SK-N-SH (cell line): ENCODE results near the gene KLC4. TPM values are rescaled to one million over a fixed set of nuclear protein-coding genes. Genes with fewer than 3 reads are reported as not detected.

Experiments
- CTCF ChIA-PET: fragments of 300-600, 350-600 bp; formaldehyde crosslinking; extraction: SDS; loops from one replicate; lab custom pipeline; 2021; lab: Yijun Ruan, JAX
- POLR2A ChIA-PET: fragments of 350-600 bp; sonication (Branson Sonifier 250); formaldehyde crosslinking; extraction: SDS; loops from one replicate; lab custom pipeline; 2020; ENCODE audit warnings: antibody characterized with exemption, inconsistent platforms; lab: Yijun Ruan, JAX
- DNase-seq: peaks from one replicate; pipeline ENCODE4 v3.0.0; 2012
- H2AFZ ChIP-seq: fragments of 200-600 bp; sonication (generic); 2 replicates; pipeline ENCODE4 v1.8.1; 2016; ENCODE audit warnings: antibody characterized with exemption, mild to moderate bottlenecking, low read depth
- H3F3A ChIP-seq: fragments of 200-600 bp; sonication (generic); replicated peaks from 2 replicates; pipeline ENCODE3; 2016; ENCODE audit warnings: antibody characterized with exemption, mild to moderate bottlenecking; ENCODE audit not compliant: insufficient read depth
- H3K27ac ChIP-seq, 2 experiments: fragments of 200-500 bp in 1 of 2; fragments of 200-600 bp in 1 of 2; sonication (Bioruptor generic) in 1 of 2; sonication (generic), shearing (Covaris generic) in 1 of 2; 2 replicates each; pipeline versions ENCODE4 v1.5.1 to v1.6.1; 2014 to 2016; ENCODE audit warnings: low read depth in 2 of 2, inconsistent platforms in 1 of 2, low read length in 1 of 2, mild to moderate bottlenecking in 1 of 2, mixed read lengths in 1 of 2
- H3K27me3 ChIP-seq: fragments of 200-600 bp; sonication (generic), shearing (Covaris generic); 2 replicates; pipeline ENCODE4 v1.6.1; 2016; ENCODE audit warnings: mixed run types; ENCODE audit not compliant: insufficient read depth
- H3K36me3 ChIP-seq, 2 experiments: fragments of 200-500 bp in 1 of 2; fragments of 200-600 bp in 1 of 2; sonication (Bioruptor generic) in 1 of 2; sonication (generic) in 1 of 2; replicated peaks in 1 of 2; 2 replicates each; pipeline versions ENCODE3 to v1.5.1; 2014 to 2016; ENCODE audit warnings: low read length in 1 of 2, mild to moderate bottlenecking in 1 of 2; ENCODE audit not compliant: insufficient read depth in 2 of 2, control insufficient read depth in 1 of 2
- H3K4me1 ChIP-seq, 2 experiments: fragments of 200-500 bp in 1 of 2; fragments of 200-600 bp in 1 of 2; sonication (Bioruptor generic) in 1 of 2; sonication (generic), shearing (Covaris generic) in 1 of 2; 2 replicates each; pipeline versions ENCODE4 v1.5.1 to v1.6.1; 2014 to 2016; ENCODE audit warnings: low read depth in 1 of 2, low read length in 1 of 2, mixed run types in 1 of 2; ENCODE audit not compliant: insufficient read depth in 2 of 2, control insufficient read depth in 1 of 2
- H3K4me2 ChIP-seq: fragments of 200-600 bp; sonication (generic), shearing (Covaris generic); 2 replicates; pipeline ENCODE4 v1.6.1; 2017; ENCODE audit warnings: mixed run types
- H3K4me3 ChIP-seq, 2 experiments: fragments of 200-500 bp in 1 of 2; fragments of 200-600 bp in 1 of 2; sonication (Bioruptor generic) in 1 of 2; sonication (generic), shearing (Covaris generic) in 1 of 2; 2 replicates each; pipeline versions ENCODE4 v1.5.1 to v1.8.1; 2014 to 2016; ENCODE audit warnings: low read depth in 2 of 2, inconsistent platforms in 1 of 2, low read length in 1 of 2, mild to moderate bottlenecking in 1 of 2, mixed read lengths in 1 of 2, moderate library complexity in 1 of 2
- H3K79me2 ChIP-seq: fragments of 200-600 bp; sonication (generic); 2 replicates; pipeline ENCODE4 v1.8.1; 2017; ENCODE audit warnings: mild to moderate bottlenecking; ENCODE audit not compliant: insufficient read depth
- H3K9ac ChIP-seq: fragments of 200-600 bp; sonication (generic); 2 replicates; pipeline ENCODE4 v1.6.1; 2017; ENCODE audit warnings: mixed run types
- H3K9me2 ChIP-seq: fragments of 200-600 bp; sonication (generic); 2 replicates; pipeline ENCODE4 v1.6.1; 2017; ENCODE audit warnings: mixed run types
- H3K9me3 ChIP-seq: fragments of 200-600 bp; sonication (generic); 2 replicates; pipeline ENCODE4 v1.6.1; 2017; ENCODE audit warnings: mixed run types, mild to moderate bottlenecking, moderate library complexity
- H4K20me1 ChIP-seq: fragments of 200-600 bp; sonication (generic); 2 replicates; pipeline ENCODE4 v1.6.1; 2017; ENCODE audit warnings: mild to moderate bottlenecking, mixed run types; ENCODE audit not compliant: insufficient read depth
- ELF1 ChIP-seq: IDR thresholded peaks from 2 replicates; pipeline ENCODE4 v1.4.0; 2012
- EZH2phosphoT487 ChIP-seq: fragments of 200-600 bp; sonication (generic); IDR thresholded peaks from 2 replicates; pipeline ENCODE4 v1.6.1; 2017; ENCODE audit warnings: low read depth, mixed run types, mild to moderate bottlenecking, antibody characterized with exemption, moderate library complexity, borderline replicate concordance
- FOXM1 ChIP-seq: IDR thresholded peaks from 2 replicates; pipeline ENCODE4 v1.4.0; 2012; ENCODE audit warnings: low read depth, mild to moderate bottlenecking
- GABPA ChIP-seq: IDR thresholded peaks from 2 replicates; pipeline ENCODE4 v1.4.0; 2012; ENCODE audit warnings: low read depth, mild to moderate bottlenecking
- MAX ChIP-seq: IDR thresholded peaks from 2 replicates; pipeline ENCODE4 v1.4.0; 2012; ENCODE audit warnings: low read depth
- MXI1 ChIP-seq: IDR thresholded peaks from 2 replicates; pipeline ENCODE4 v1.6.1; 2012; ENCODE audit warnings: mild to moderate bottlenecking, low read depth, low read length, improper control_type of control experiment
- NFIC ChIP-seq: IDR thresholded peaks from 2 replicates; pipeline ENCODE4 v1.4.0; 2012; ENCODE audit warnings: borderline replicate concordance
- POLR2AphosphoS5 ChIP-seq: IDR thresholded peaks from 2 replicates; pipeline ENCODE4 v1.6.1; 2012; ENCODE audit warnings: low read depth, low read length
- REST ChIP-seq: IDR thresholded peaks from 2 replicates; pipeline ENCODE4 v1.6.1; 2012; ENCODE audit warnings: mild to moderate bottlenecking, low read depth, low read length, moderate library complexity
- RFX5 ChIP-seq: IDR thresholded peaks from 2 replicates; pipeline ENCODE4 v1.6.1; 2012; ENCODE audit warnings: mild to moderate bottlenecking, improper control_type of control experiment, low read length
- SIN3A ChIP-seq: IDR thresholded peaks from 2 replicates; pipeline ENCODE4 v1.6.1; 2012; ENCODE audit warnings: low read depth, mild to moderate bottlenecking, low read length, moderate library complexity, borderline replicate concordance
- SMC3 ChIP-seq: IDR thresholded peaks from 2 replicates; pipeline ENCODE4 v1.6.1; 2012; ENCODE audit warnings: low read depth, low read length, improper control_type of control experiment
- TAF1 ChIP-seq: IDR thresholded peaks from 2 replicates; pipeline ENCODE4 v1.6.1; 2012; ENCODE audit warnings: low read depth, mild to moderate bottlenecking, low read length, moderate library complexity, borderline replicate concordance
- TCF12 ChIP-seq: IDR thresholded peaks from 2 replicates; pipeline ENCODE4 v1.4.0; 2012
- USF1 ChIP-seq: IDR thresholded peaks from 2 replicates; pipeline ENCODE4 v1.4.0; 2012; ENCODE audit warnings: low read depth, borderline replicate concordance
- YY1 ChIP-seq: IDR thresholded peaks from 2 replicates; pipeline ENCODE4 v1.4.0; 2012; ENCODE audit warnings: low read depth, mild to moderate bottlenecking
- WGBS: methylation state at CpG from one replicate; pipeline ENCODE4 v1.1.6; 2017; ENCODE audit warnings: low lambda C conversion rate; 5-methylcytosine and 5-hydroxymethylcytosine counted together
- polyA plus RNA-seq, 3 experiments: library from polyadenylated mRNA; depleted of rRNA; stranded (reverse); fragments of >200 nt; gene quantifications; 2 replicates each; pipeline ENCODE4 v1.2.3, GENCODE V29; 2012
- TF ChIP-seq, protein P1 (sequence below): IDR thresholded peaks from 2 replicates; pipeline ENCODE4; 2012
- TF ChIP-seq, protein P2 (sequence below): fragments of 150-350 bp; IDR thresholded peaks from 2 replicates; pipeline ENCODE4 v1.6.1; 2016; ENCODE audit warnings: mild to moderate bottlenecking, low read depth, low read length

Gene KLC4
- polyA plus RNA-seq, 1 of the 3 experiments (the other 2 are of a cell fraction) = 17.5 TPM

DNA sequence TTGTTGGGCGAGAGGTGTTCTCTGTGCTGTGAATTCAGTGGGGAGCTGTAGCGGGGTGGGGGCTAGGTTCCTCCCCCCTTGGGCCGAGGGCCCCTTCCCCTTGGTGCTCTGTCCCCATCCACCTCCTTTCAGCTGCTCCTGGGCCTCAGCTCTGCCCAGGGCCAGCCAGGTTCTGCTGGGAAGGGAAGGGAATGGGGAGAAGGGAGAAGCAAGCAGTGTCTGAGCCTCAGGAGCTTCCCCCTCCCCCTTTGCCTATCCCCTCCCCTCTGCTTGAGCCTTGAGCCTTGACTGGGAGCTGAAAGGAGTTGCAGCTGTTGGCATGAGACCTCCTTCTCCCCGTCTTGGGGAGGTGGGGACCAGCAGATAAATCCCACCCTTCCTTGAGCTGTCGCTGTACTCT is 38.6 kb upstream of the KLC4 start (continued):
- TF ChIP-seq REST (no peak), SIN3A (no peak)

DNA sequence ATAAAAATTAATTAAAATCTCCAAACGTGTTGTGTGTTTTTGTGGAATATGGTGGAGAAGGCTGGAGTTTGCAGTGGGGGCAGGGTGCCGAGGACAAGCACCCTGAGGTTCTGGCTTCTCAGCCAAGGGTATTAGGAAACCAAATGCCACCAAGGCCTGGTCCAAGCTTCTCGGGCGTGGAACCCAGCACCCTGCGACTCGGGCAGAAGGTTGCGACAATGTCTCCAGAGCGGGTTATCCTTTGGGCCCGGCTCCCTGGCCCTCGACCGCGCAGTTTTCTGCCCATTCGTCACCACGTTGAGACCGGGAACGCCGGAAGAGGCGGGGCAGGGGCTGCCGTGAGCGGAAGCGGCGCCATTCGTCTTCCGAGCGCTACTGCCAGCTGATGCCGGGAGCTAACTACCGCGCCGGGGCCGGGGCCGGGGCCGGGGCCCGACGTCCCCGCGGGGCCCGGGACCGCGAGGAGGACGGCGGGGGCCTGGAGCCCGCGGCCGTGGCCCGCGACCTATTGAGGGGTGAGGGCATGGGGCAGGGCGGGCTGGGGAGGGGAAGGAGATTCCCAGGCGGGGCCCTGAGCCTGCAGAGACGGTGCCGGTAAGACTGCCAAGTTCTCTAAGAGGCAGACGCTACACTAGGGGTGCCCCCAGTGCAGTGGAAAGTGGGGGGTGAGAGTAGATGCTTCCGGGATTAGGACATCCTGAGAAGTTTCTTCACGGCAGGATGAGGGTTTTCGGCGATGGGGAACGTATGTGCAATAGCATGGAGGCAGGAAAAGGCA is 38.0 kb upstream of the KLC4 start, which contains the start of gene RRP36:
Gene RRP36 (plus strand): TSS at position 354 of the 778 bp plus-strand sequence. CDS start 32 bp downstream, at position 386.
- 8% methylated on average over 14 of the region's 56 CpGs for WGBS
- Histone ChIP-seq H3K27me3 (no peaks in the 10 kb centered on the region), H4K20me1 (peaks cover 15% of the 10 kb centered on the region), H3K9ac (peak within 1 kb of the TSS; percentile 76), H3K9me3 (no peaks in the 10 kb centered on the region), H3K36me3 (peaks cover 52% of the 10 kb centered on the region in 2 experiments), H3F3A (peaks cover 46% of the 10 kb centered on the region), H3K4me3 (peak within 1 kb of the TSS; percentile 83 to 95), H3K27ac (peak within 1 kb of the TSS; percentile 78 to 90), H3K9me2 (no peaks in the 10 kb centered on the region), H3K79me2 (peaks cover 66% of the 10 kb centered on the region), H3K4me2 (peak within 1 kb of the TSS; percentile 73), H2AFZ (peak within 1 kb of the TSS; percentile 88), H3K4me1 (peaks cover 9 to 25% of the 10 kb centered on the region in 2 experiments; a peak in 3 of 4 replicates)
- ChIA-PET CTCF (interaction anchor here (0.7 to 2.4 kb wide), 6 partner anchors 37 to 208 kb away, joined by 3 to 8 read pairs (median 4); partner anchors contain the start of genes DNPH1 and PPP2R5D), POLR2A (interaction anchor here (0.7 to 1.8 kb wide), 9 partner anchors 10 to 149 kb away, joined by 3 to 8 read pairs (median 4); partner anchors contain the start of genes CUL7, KLC4, MRPL2 and PPP2R5D)
- peak; percentile 91 for DNase-seq
- TF ChIP-seq MAX (peak; percentile 87), ELF1 (peak; percentile 21; the same call in 1 of the 2 replicates), EZH2phosphoT487 (no peak), SMC3 (no peak), FOXM1 (no peak), YY1 (peak; percentile 86), POLR2AphosphoS5 (peak; percentile 85), NFIC (no peak), SIN3A (peak; percentile 79; the same call in 1 of the 2 replicates), TAF1 (peak; percentile 79; the same call in 1 of the 2 replicates), REST (no peak; the same call in 1 of the 2 replicates), MXI1 (peak; percentile 67), RFX5 (no peak), TCF12 (no peak), USF1 (no peak), GABPA (peak; percentile 84)
- TF ChIP-seq, protein P1, sequence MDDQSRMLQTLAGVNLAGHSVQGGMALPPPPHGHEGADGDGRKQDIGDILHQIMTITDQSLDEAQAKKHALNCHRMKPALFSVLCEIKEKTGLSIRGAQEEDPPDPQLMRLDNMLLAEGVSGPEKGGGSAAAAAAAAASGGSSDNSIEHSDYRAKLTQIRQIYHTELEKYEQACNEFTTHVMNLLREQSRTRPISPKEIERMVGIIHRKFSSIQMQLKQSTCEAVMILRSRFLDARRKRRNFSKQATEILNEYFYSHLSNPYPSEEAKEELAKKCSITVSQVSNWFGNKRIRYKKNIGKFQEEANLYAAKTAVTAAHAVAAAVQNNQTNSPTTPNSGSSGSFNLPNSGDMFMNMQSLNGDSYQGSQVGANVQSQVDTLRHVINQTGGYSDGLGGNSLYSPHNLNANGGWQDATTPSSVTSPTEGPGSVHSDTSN = peak; percentile 62
- TF ChIP-seq, protein P2, sequence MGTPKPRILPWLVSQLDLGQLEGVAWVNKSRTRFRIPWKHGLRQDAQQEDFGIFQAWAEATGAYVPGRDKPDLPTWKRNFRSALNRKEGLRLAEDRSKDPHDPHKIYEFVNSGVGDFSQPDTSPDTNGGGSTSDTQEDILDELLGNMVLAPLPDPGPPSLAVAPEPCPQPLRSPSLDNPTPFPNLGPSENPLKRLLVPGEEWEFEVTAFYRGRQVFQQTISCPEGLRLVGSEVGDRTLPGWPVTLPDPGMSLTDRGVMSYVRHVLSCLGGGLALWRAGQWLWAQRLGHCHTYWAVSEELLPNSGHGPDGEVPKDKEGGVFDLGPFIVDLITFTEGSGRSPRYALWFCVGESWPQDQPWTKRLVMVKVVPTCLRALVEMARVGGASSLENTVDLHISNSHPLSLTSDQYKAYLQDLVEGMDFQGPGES = no peak
